IPS-NIHi11 (cell line): ENCODE results near the gene KIR3DL1.
"Not testable (repeated sequence)": the region's sequence is repeated elsewhere in the genome, so short reads cannot be mapped to it uniquely, and the experiment has no call there.

Experiments used
- DNase-seq: peaks from one replicate; pipeline ENCODE4 v3.0.0; 2012; ENCODE audit warnings: mixed read lengths, low spot score

Gene KIR3DL1

DNA sequence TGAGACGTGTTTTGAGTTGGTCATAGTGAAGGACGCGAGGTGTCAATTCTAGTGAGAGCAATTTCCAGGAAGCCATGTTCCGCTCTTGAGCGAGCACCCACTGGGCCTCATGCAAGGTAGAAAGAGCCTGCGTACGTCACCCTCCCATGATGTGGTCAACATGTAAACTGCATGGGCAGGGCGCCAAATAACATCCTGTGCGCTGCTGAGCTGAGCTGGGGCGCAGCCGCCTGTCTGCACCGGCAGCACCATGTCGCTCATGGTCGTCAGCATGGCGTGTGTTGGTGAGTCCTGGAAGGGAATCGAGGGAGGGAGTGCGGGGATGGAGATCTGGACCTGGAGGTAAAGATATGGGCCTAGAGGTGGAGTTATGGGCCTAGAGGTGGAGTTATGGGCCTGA, at the start of gene KIR3DL1:
TSS of gene KIR3DL1 (plus strand) at position 218 of the 400 bp plus-strand sequence.
- not testable (repeated sequence) for DNase-seq

DNA sequence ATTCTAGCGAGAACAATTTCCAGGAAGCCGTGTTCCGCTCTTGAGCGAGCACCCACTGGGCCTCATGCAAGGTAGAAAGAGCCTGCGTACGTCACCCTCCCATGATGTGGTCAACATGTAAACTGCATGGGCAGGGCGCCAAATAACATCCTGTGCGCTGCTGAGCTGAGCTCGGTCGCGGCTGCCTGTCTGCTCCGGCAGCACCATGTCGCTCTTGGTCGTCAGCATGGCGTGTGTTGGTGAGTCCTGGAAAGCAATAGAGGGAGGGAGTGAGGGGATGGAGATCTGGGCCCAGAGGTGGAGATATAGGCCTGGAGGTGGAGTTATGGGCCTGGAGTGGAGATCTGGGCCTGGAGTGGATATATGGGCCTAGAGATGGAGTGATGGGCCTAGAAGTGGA, 46.6 kb upstream of the KIR3DL1 start, which contains the start of gene KIR2DL1:
TSS of gene KIR2DL1 (plus strand) at position 148 of the 400 bp plus-strand sequence. CDS start at position 206, 58 bp downstream.
- DNase-seq: not testable (repeated sequence)

DNA sequence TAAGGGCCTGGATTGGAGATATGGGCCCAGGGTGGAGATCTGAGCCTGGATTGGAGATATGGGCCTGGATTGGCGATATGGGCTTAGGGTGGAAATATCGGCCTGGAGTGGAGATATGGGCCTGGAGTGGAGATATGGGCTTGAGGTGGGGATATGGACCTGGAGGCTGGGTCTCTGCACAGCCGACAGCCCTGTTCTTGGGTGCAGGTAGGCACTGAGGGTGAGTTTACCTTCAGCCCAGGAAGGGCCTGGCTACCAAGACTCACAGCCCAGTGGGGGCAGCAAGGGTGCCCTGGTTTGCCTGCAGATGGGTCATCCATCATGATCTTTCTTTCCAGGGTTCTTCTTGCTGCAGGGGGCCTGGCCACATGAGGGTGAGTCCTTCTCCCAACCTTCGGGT, 45.8 kb upstream of the KIR3DL1 start:
- DNase-seq: not testable (repeated sequence)

DNA sequence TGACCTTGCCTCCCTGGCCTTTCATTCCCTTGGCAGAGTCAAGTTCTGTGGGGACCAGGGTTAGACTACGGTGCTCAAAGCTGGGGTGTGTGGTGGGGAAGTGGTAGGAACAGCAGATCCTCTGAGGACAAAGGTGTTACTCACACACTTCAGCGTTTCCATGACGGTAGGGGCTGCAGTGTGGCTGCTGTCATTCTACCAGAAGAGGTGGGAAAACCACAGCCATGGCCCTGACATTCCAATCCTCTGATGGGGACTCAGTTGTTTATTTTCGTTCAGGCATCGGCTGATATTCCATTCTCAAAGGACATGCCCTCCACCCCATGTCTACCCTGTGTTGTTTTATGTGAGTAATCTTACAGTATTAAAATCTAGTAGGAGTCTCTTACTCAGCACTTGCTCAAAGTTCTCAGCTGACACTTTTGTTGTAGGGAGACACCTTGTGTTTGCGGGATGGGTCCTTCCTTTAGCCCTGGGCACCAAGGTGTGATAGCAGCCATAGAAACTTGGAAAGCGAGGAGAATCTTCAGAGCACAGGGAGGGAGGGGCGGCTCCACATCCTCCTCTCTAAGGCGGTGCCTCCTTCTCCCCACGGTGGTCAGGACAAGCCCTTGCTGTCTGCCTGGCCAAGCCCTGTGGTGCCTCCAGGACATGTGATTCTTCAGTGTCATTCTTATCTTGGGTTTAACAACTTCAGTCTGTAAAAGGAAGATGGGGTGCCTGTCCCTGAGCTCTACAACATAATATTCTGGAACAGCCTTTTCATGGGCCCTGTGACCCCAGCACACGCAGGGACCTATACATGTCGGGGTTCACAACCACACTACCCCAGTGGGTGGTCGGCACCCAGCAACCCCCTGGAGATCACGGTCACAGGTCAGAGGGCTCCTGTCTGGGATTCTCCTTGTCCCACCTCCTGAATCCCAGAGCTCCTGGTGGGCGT, 45.0 kb upstream of the KIR3DL1 start:
- DNase-seq: not testable (repeated sequence)

DNA sequence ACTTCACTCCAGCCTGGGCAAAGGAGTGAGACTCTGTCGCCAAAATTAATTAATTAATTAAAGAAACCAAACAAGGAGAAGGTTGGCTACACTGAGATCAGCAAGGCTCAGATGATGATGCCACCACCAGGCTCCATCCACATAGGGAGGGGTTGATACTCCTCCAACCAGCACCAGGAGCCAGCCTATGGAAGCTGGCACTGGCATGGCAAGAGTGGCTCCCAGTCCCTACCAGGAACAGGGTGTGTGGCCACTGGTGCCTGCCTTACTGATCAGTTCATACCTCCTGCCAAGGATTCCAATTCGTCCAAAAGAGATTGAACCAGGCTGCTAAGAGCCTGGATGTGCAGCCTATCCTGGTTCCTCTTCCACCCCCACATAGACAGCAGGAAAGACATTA, 43.6 kb upstream of the KIR3DL1 start:
- DNase-seq: not testable (repeated sequence)

DNA sequence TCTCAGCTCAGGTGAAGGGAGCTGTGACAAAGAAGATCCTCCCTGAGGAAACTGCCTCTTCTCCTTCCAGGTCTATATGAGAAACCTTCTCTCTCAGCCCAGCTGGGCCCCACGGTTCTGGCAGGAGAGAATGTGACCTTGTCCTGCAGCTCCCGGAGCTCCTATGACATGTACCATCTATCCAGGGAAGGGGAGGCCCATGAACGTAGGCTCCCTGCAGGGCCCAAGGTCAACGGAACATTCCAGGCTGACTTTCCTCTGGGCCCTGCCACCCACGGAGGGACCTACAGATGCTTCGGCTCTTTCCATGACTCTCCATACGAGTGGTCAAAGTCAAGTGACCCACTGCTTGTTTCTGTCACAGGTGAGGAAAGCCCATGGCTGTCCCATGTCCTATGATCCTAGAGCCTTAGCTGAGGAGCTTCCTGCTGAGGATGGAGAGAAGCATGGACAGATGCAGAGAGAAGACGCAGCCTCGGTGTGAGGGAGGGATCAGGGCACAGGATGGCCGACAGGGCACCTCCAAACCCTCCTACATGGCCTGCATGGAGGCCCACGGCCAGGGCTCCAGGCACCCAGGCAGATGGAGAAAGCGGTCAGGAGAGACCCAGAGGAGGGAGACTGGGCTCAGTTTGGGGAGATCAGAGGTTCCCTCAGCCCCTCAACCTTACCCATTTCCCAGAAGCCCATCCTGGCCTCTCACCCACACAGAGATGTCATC, 41.0 kb upstream of the KIR3DL1 start:
- not testable (repeated sequence) for DNase-seq

DNA sequence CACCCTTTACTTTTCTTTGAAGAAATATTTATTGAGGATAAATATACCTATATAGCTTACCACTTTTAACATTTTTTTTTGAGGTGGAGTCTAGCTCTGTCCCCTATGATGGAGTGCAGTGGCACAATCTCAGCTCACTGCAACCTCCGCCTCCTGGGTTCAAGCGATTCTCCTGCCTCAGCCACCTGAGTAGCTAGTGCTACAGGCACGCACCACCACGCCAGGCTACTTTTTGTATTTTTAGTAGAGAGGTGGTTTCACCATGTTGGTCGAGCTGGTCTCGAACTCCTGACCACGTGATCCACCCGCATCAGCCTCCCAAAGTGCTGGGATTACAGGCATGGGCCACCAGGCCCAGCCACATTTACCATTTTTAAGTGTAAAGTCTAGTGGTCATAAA, 40.4 kb upstream of the KIR3DL1 start:
- not testable (repeated sequence) for DNase-seq

DNA sequence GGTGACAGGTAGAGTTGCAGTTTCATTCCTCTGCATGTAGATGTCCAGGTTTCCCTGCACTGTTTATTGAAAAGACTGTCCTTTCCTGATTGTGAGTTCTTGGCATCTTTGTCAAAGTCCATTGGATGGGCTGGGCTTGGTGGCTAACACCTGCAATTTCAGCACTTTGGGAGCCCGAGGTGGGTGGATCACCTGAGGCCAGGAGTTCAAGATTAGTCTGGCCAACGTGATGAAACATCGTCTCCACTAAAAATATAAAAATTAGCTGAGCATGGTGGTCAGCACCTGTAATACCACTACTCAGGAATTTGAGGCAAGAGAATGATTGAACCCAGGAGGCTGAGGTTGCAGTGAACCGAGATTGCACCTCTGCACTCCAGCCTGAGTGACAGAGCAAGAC, 38.4 kb upstream of the KIR3DL1 start:
- DNase-seq: not testable (repeated sequence)

DNA sequence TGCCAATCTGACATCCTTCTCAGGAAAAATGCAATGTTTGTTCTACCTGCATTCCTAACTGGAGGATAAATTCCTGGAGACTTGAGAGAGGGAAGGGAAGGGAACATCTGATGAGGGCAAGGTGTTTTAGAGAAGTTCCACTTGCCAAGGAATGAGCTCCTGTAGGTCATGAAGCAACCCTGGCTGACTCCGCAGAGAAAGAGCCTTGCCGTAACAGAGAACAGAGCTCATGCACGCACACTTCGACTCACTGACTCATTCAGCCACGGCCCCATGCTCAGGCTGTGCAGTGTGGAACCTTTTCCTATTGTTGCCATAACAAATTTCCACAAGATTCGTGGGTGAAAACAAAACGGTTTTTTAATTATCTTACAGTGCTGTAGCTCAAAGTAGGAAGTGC, 37.4 kb upstream of the KIR3DL1 start:
- not testable (repeated sequence) for DNase-seq

DNA sequence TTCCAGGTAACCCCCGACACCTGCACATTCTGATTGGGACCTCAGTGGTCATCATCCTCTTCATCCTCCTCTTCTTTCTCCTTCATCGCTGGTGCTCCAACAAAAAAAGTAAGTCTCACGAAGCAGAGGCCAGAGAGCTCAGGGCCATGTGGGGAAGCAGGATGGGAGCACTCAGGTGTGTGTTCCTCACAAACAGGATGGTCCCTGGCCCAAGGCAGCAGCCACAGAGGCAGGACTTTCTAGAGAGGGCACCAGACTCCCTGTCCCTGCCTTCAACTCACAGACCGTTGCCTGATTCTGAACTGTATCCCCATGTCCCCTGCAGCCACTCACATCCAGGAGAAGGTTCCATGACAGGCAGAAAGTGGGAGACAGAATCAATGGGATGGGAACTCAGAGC, 33.4 kb upstream of the KIR3DL1 start:
- DNase-seq: not testable (repeated sequence)

DNA sequence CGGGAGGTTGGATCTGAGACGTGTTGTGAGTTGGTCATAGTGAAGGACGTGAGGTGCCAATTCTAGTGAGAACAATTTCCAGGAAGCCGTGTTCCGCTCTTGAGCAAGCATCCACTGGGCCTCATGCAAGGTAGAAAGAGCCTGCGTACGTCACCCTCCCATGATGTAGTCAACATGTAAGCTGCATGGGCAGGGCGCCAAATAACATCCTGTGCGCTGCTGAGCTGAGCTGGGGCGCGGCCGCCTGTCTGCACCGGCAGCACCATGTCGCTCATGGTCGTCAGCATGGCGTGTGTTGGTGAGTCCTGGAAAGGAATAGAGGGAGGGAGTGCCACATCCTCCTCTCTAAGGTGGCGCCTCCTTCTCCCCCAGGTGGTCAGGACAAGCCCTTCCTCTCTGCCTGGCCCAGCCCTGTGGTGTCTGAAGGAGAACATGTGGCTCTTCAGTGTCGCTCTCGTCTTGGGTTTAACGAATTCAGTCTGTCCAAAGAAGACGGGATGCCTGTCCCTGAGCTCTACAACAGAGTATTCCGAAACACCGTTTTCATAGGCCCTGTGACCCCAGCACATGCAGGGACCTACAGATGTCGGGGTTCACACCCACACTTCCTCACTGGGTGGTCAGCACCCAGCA, 30.1 kb upstream of the KIR3DL1 start:
- DNase-seq: not testable (repeated sequence)

DNA sequence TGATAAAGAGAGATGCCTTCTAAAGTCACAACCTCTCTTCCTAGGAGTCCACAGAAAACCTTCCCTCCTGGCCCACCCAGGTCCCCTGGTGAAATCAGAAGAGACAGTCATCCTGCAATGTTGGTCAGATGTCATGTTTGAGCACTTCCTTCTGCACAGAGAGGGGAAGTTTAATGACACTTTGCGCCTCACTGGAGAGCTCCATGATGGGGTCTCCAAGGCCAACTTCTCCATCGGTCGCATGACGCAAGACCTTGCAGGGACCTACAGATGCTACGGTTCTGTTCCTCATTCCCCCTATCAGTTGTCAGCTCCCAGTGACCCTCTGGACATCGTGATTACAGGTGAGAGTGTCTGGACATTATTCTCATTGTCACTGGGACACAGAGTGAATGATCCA, 28.1 kb upstream of the KIR3DL1 start:
- not testable (repeated sequence) for DNase-seq

DNA sequence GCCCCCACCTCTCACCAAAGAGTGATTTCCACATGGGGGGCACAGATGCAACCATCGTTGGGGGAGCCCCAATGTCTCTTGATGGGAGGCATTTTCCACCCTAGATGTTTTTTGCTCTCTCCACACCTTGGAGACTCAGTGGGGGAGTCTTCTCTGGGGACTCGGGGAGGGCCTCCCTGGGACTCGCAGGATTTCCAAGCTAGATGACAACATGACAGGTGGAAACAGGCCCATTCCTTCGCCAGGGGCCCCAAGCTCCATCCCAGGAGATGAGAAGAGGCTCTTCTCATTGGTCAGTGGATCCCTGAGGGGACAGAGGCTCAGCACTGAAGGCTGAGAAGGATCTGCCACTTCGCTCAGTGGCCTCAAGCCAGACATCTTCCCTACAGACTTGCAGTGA, 25.6 kb upstream of the KIR3DL1 start:
- no peak for DNase-seq

DNA sequence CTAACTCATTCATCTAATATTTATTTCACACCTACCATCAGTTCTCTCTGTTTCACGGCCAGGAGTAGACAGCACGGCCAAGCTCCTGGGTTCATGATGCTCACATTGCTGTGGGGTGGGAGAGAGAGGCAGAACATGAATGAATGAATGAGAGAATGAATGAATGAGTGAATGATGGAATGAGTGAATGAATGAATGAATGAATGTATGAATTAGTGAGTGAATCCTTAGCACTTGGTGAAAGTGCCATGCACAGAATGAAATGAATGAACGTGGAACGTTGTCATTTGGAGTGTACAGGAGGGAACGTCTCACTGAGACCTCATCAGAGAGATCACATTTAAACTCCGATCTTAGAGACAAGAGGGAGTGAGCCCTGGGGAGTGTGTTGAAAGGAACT, 24.8 kb upstream of the KIR3DL1 start:
- DNase-seq: no peak

DNA sequence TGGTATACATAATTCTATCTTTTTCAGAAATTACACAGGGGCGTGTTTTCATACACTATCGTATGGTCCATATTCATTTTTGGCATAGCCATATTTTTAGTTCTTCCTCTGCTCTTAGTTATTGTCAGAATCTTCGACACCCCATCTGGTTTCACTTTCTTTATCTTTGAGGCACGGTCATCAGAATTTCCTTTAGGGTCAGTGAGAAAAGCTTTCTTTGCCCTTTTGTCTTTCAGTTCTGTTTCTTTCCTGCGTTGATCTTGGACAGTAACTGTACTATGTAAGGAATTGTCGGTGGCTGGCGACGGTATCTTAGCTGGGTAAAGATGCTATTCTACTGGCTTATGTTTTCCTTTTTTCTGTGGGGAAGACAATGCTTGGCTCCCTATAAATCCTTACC, 23.5 kb upstream of the KIR3DL1 start:
- no peak for DNase-seq

DNA sequence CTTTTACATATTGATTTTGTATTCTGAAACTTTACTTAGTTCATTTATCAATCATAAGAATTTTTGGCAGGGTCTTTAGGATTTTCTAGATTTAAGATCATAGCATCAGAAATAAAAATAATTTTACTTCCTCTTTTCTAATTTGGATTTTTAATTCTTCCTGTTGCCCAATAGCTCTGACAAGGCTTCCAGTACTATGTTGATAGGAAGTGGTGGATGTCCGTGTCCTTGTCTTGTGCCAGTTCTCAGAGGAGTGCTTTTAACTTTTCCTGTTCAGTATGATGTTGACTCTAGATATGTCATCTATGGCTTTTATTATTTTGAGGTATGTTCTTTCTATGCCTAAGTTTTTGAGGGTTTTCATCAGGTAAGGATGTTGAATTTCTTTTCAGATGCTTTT, 20.5 kb upstream of the KIR3DL1 start:
- no peak for DNase-seq

DNA sequence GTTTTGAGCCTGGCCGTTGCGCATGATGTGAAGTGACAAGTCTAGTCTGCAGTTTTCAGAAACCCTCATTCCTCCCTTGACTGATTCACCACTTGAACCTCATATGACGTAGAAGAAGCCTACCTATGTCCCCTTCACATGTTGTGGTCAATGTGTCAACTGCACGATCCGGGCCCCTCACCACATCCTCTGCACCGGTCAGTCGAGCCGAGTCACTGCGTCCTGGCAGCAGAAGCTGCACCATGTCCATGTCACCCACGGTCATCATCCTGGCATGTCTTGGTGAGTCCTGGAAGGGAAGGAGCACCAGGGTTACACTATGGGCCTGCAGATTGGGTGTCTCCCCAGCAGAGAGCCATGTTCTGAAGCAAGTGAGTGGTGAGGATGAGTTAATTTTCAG, 12.9 kb upstream of the KIR3DL1 start, which contains the start of gene KIR2DL4:
TSS of gene KIR2DL4 (plus strand) at position 201 of the 400 bp plus-strand sequence. CDS start at position 243, 42 bp downstream.
- DNase-seq: no peak

DNA sequence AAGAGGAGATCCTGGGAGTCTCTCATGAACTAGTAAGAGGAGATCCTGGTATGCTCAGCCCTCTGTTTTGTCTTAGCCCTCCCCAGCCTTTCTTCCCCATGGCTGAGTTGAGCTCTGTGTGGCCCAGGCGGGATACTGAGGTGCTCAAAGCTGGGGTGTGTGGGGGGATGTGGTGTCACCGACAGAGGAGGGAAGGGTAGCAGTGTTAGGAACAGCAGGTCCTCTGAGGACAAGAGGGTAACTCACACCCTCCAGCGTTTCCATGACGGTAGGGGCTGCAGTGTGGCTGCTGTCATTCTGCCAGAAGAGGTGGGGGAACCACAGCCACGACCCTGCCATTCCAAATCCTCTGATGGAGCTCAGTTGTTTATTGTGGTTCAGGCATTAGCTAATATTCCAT, 12.2 kb upstream of the KIR3DL1 start:
- DNase-seq: no peak

DNA sequence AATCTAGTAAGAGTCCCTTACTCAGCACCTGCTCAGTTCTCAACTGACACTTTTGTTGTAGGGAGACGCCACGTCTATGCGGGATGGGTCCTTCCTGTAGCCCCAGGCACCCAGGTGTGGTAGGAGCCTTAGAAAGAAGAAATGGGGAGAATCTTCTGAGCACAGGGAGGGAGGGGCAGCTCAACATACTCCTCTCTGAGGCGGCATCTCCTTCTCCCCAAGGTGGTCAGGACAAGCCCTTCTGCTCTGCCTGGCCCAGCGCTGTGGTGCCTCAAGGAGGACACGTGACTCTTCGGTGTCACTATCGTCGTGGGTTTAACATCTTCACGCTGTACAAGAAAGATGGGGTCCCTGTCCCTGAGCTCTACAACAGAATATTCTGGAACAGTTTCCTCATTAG, 11.7 kb upstream of the KIR3DL1 start:
- DNase-seq: no peak

DNA sequence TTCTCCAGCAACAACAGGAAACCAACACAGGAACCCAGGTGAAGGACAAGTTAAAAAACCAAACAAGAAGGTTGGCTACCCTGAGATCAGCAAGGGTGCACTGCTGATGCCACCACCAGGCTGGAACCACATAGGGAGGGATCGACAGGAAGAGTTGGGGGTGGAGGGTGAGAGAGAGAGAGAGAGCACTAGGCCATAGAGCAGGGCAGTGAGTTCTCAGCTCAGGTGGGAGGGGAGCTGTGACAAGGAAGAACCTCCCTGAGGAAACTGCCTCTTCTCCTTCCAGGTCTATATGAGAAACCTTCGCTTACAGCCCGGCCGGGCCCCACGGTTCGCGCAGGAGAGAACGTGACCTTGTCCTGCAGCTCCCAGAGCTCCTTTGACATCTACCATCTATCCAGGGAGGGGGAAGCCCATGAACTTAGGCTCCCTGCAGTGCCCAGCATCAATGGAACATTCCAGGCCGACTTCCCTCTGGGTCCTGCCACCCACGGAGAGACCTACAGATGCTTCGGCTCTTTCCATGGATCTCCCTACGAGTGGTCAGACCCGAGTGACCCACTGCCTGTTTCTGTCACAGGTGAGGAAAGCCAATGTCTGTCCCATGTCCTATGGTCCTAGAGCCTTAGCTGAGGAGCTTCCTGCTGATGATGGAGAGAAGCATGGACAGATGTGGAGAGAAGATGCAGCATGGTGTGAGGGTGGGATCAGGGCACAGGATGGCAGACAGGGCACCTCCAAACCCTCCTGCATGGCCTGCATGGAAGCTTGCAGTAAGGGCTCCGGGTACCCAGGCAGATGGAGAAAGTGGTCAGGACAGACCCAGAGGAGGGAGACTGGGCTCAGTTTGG, 10.4 kb upstream of the KIR3DL1 start:
- DNase-seq: no peak

DNA sequence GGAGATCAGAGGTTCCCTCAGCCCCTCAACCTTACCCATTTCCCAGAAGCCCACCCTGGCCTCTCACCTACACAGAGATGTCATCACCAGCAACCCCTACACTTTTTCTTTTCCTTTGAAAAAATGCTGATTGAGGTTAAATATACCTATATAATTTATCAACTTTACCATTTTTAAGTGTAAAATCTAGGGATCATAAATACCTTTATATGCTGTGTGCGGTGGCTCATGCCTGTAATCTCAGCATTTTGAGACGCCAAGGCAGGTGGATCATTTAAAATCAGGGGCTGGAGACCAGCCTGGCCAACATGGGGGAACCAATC, 9.8 kb upstream of the KIR3DL1 start:
- no peak for DNase-seq

DNA sequence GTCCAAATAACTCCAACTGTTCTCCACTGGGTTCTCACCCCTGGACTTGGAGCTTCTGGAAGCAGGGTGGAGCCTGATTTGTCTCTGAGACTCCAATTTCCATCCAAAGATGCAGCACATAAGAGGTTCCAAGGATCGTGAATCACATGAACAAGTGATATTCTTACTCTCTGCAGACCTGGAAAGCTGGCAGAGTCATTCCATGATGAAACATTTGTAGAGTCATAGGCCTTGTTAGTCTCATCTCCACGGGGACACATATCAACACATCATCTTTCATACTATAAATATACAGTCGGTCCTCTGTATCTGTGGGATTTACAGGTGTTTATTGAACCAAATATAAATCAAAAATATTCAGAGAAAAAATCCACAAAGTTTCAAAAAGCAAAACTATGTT, 1.7 kb upstream of the KIR3DL1 start:
- DNase-seq: not testable (repeated sequence)
